Stimulated activated CD4-positive, alpha-beta T cell treated with anti-CD3 and anti-CD28 coated beads, Interleukin-4, amount 100 ng/mL, for 48 hours (primary cell): ENCODE data around the gene GNAI1.

ENCODE experiments used
- DNase-seq, 2 donors: peaks; one replicate each; pipeline ENCODE4 v3.0.0-alpha.2; 2020; ENCODE audit warnings: low read depth in 2 of 2

GNAI1 gene

GRCh38 chr7:80134536-80135308 lies at the start of gene GNAI1:
Gene GNAI1 (plus strand): TSS chr7:80134831. CDS start chr7:80135161, 330 bp downstream.
- peak in 1 of 2 donors; percentile 4 for DNase-seq

GRCh38 chr7:80087051-80087770 lies 47.4 kb upstream of the GNAI1 start:
- no peak for DNase-seq

GRCh38 chr7:80087771-80088170 lies 46.9 kb upstream of the GNAI1 start:
- no peak for DNase-seq

- no peak for DNase-seq
Measured at GRCh38 chr7:80088705-80089104, 45.9 kb upstream of the GNAI1 start.

GRCh38 chr7:80089366-80089765 lies 45.3 kb upstream of the GNAI1 start:
- DNase-seq, result no peak

- no peak for DNase-seq
Measured at GRCh38 chr7:80093349-80093748, 41.3 kb upstream of the GNAI1 start.

- DNase-seq, result no peak
Measured at GRCh38 chr7:80095545-80095944, 39.1 kb upstream of the GNAI1 start.

- DNase-seq, result no peak
Measured at GRCh38 chr7:80097756-80098155, 36.9 kb upstream of the GNAI1 start.

GRCh38 chr7:80098795-80099194 lies 35.8 kb upstream of the GNAI1 start:
- DNase-seq, result no peak

GRCh38 chr7:80100254-80100653 lies 34.4 kb upstream of the GNAI1 start:
- no peak for DNase-seq

- DNase-seq, result no peak
Measured at GRCh38 chr7:80105701-80106408, 28.8 kb upstream of the GNAI1 start.

- no peak for DNase-seq
Measured at GRCh38 chr7:80106498-80107113, 28.0 kb upstream of the GNAI1 start.

GRCh38 chr7:80107278-80107677 lies 27.4 kb upstream of the GNAI1 start:
- no peak for DNase-seq

- DNase-seq, result no peak
Measured at GRCh38 chr7:80110376-80110775, 24.3 kb upstream of the GNAI1 start.

GRCh38 chr7:80114159-80114558 lies 20.5 kb upstream of the GNAI1 start:
- no peak for DNase-seq

- DNase-seq, result no peak
Measured at GRCh38 chr7:80124526-80125264, 9.9 kb upstream of the GNAI1 start.

- DNase-seq, result no peak
Measured at GRCh38 chr7:80127412-80128160, 7.0 kb upstream of the GNAI1 start.

GRCh38 chr7:80128918-80129317 lies 5.7 kb upstream of the GNAI1 start:
- no peak for DNase-seq

- DNase-seq, result no peak
Measured at GRCh38 chr7:80129785-80130184, 4.8 kb upstream of the GNAI1 start.

- DNase-seq, result no peak
Measured at GRCh38 chr7:80131675-80132435, 2.8 kb upstream of the GNAI1 start.
